ENCODE data around the gene TEC.

DNA sequence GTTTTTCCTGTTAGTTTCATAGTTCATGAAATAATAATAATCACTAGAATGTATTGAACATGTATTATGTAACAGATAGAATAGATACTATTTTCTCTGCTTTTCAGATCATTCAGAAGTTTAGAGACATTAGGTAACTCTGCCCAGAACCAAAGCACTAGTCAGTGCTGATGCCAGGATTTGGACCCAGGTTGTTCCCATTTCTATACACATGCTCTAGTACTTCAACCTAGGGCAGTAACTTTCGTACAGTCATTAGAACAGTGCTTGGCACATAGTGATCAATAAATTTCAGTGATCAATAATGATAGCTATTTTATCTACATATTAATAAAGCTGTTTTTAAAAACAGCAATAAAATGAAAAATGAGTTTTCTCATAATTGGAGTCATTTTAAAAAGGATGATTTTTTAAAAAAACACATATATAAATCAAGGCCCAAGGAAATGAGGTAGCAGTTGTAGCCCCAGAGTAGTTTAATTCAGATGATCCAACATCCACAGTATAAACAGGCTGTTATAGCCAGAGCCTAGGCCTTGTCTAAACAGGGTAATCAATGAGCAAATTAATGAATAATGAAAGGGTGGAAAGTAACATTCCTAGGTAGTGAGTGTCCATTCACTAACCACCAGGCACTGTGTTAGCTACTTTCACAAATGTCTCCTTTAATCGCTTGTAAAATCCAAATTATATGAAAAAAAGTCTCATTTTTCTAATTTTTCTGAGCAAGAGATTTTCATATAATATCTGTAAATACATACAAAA lies 161.1 kb downstream of the TEC start:
- TF ChIP-seq CTCF (conservative IDR thresholded peaks at IDR 0.05; ENCODE audit: low read length) (no peak), EZH2phosphoT487 (IDR thresholded peaks at IDR 0.05; ENCODE audit: borderline replicate concordance, low read depth, low read length) (no peak)
